ENCODE measurements around the gene SLC22A15.
"Not testable (repeated sequence)": the region's sequence is repeated elsewhere in the genome, so short reads cannot be mapped to it uniquely, and the experiment has no call there.

Gene SLC22A15

GRCh38 chr1:115976062-115976920, at the start of gene SLC22A15:
Gene SLC22A15 (plus strand): TSS chr1:115976513. CDS start chr1:115976628, 115 bp downstream.
- H3K36me3 Mint-ChIP-seq: no peaks in the 10 kb centered on the region
- no peak within 1 kb of the TSS for H3K27ac Mint-ChIP-seq
- H3K27me3 Mint-ChIP-seq: peaks cover 39% of the 10 kb centered on the region
- H3K9me3 Mint-ChIP-seq: no peaks in the 10 kb centered on the region
- H3K4me1 Mint-ChIP-seq: peaks cover 4% of the 10 kb centered on the region
- H3K4me3 Mint-ChIP-seq: peak within 1 kb of the TSS; percentile 89

GRCh38 chr1:115927971-115928370, 48.3 kb upstream of the SLC22A15 start:
- Mint-ChIP-seq H3K4me1 (no peaks in the 10 kb centered on the region), H3K9me3 (no peaks in the 10 kb centered on the region), H3K4me3 (no peak overlapping the region), H3K36me3 (no peaks in the 10 kb centered on the region), H3K27me3 (peaks cover 1% of the 10 kb centered on the region), H3K27ac (no peak overlapping the region)

GRCh38 chr1:115929881-115930280, 46.4 kb upstream of the SLC22A15 start:
- H3K27ac Mint-ChIP-seq: no peak overlapping the region
- no peaks in the 10 kb centered on the region for H3K36me3 Mint-ChIP-seq
- H3K4me3 Mint-ChIP-seq: no peak overlapping the region
- no peaks in the 10 kb centered on the region for H3K9me3 Mint-ChIP-seq
- peaks cover 1% of the 10 kb centered on the region for H3K27me3 Mint-ChIP-seq
- no peaks in the 10 kb centered on the region for H3K4me1 Mint-ChIP-seq

- Mint-ChIP-seq H3K9me3 (no peaks in the 10 kb centered on the region), H3K36me3 (no peaks in the 10 kb centered on the region), H3K4me3 (no peak overlapping the region), H3K4me1 (no peaks in the 10 kb centered on the region), H3K27ac (no peak overlapping the region), H3K27me3 (peaks cover 5% of the 10 kb centered on the region)
These were observed 42.7 kb upstream of the SLC22A15 start for GRCh38 chr1:115933625-115934024.

- Mint-ChIP-seq H3K27me3 (peaks cover 5% of the 10 kb centered on the region), H3K27ac (no peak overlapping the region), H3K4me3 (no peak overlapping the region), H3K36me3 (no peaks in the 10 kb centered on the region), H3K9me3 (no peaks in the 10 kb centered on the region), H3K4me1 (no peaks in the 10 kb centered on the region)
These were observed 36.9 kb upstream of the SLC22A15 start for GRCh38 chr1:115939455-115939854.

GRCh38 chr1:115946116-115946515, 30.2 kb upstream of the SLC22A15 start:
- no peak overlapping the region for H3K4me3 Mint-ChIP-seq
- H3K9me3 Mint-ChIP-seq: no peaks in the 10 kb centered on the region
- H3K4me1 Mint-ChIP-seq: no peaks in the 10 kb centered on the region
- H3K27me3 Mint-ChIP-seq: peaks cover 2% of the 10 kb centered on the region
- H3K27ac Mint-ChIP-seq: no peak overlapping the region
- H3K36me3 Mint-ChIP-seq: no peaks in the 10 kb centered on the region

GRCh38 chr1:115949156-115949555, 27.2 kb upstream of the SLC22A15 start:
- H3K4me3 Mint-ChIP-seq: no peak overlapping the region
- no peak overlapping the region for H3K27ac Mint-ChIP-seq
- no peaks in the 10 kb centered on the region for H3K9me3 Mint-ChIP-seq
- H3K27me3 Mint-ChIP-seq: peaks cover 2% of the 10 kb centered on the region
- H3K4me1 Mint-ChIP-seq: no peaks in the 10 kb centered on the region
- H3K36me3 Mint-ChIP-seq: no peaks in the 10 kb centered on the region

GRCh38 chr1:115951560-115951959, 24.8 kb upstream of the SLC22A15 start:
- H3K4me3 Mint-ChIP-seq: no peak overlapping the region
- H3K4me1 Mint-ChIP-seq: no peaks in the 10 kb centered on the region
- no peaks in the 10 kb centered on the region for H3K36me3 Mint-ChIP-seq
- peaks cover 7% of the 10 kb centered on the region for H3K27me3 Mint-ChIP-seq
- no peaks in the 10 kb centered on the region for H3K9me3 Mint-ChIP-seq
- H3K27ac Mint-ChIP-seq: no peak overlapping the region

- H3K4me3 Mint-ChIP-seq: no peak overlapping the region
- no peak overlapping the region for H3K27ac Mint-ChIP-seq
- H3K36me3 Mint-ChIP-seq: no peaks in the 10 kb centered on the region
- H3K27me3 Mint-ChIP-seq: peaks cover 13% of the 10 kb centered on the region
- no peaks in the 10 kb centered on the region for H3K4me1 Mint-ChIP-seq
- H3K9me3 Mint-ChIP-seq: no peaks in the 10 kb centered on the region
These were observed 23.8 kb upstream of the SLC22A15 start for GRCh38 chr1:115952547-115952946.

- no peaks in the 10 kb centered on the region for H3K36me3 Mint-ChIP-seq
- peaks cover 15% of the 10 kb centered on the region for H3K27me3 Mint-ChIP-seq
- H3K4me1 Mint-ChIP-seq: no peaks in the 10 kb centered on the region
- no peak overlapping the region for H3K4me3 Mint-ChIP-seq
- no peaks in the 10 kb centered on the region for H3K9me3 Mint-ChIP-seq
- no peak overlapping the region for H3K27ac Mint-ChIP-seq
These were observed 23.1 kb upstream of the SLC22A15 start for GRCh38 chr1:115953180-115953579.

- H3K27ac Mint-ChIP-seq: no peak overlapping the region
- H3K9me3 Mint-ChIP-seq: no peaks in the 10 kb centered on the region
These were observed 21.6 kb upstream of the SLC22A15 start for GRCh38 chr1:115954684-115955083.

GRCh38 chr1:115955228-115955627, 21.1 kb upstream of the SLC22A15 start:
- H3K9me3 Mint-ChIP-seq: no peaks in the 10 kb centered on the region
- H3K4me1 Mint-ChIP-seq: no peaks in the 10 kb centered on the region
- peaks cover 12% of the 10 kb centered on the region for H3K27me3 Mint-ChIP-seq
- H3K27ac Mint-ChIP-seq: no peak overlapping the region
- H3K4me3 Mint-ChIP-seq: no peak overlapping the region
- no peaks in the 10 kb centered on the region for H3K36me3 Mint-ChIP-seq

More at GRCh38 chr1:115954684-115955083, 21.6 kb upstream of the SLC22A15 start:
- Mint-ChIP-seq H3K27me3 (peaks cover 12% of the 10 kb centered on the region), H3K4me1 (no peaks in the 10 kb centered on the region), H3K4me3 (no peak overlapping the region), H3K36me3 (no peaks in the 10 kb centered on the region)

GRCh38 chr1:115958866-115959265, 17.4 kb upstream of the SLC22A15 start:
- H3K9me3 Mint-ChIP-seq: no peaks in the 10 kb centered on the region

GRCh38 chr1:115969509-115969908, 6.8 kb upstream of the SLC22A15 start:
- Mint-ChIP-seq H3K27me3 (peaks cover 28% of the 10 kb centered on the region), H3K36me3 (no peaks in the 10 kb centered on the region), H3K9me3 (no peaks in the 10 kb centered on the region), H3K4me3 (no peak overlapping the region), H3K27ac (no peak overlapping the region), H3K4me1 (no peaks in the 10 kb centered on the region)

More at GRCh38 chr1:115958866-115959265, 17.4 kb upstream of the SLC22A15 start:
- H3K27ac Mint-ChIP-seq: no peak overlapping the region
- H3K36me3 Mint-ChIP-seq: no peaks in the 10 kb centered on the region
- no peaks in the 10 kb centered on the region for H3K4me1 Mint-ChIP-seq
- H3K27me3 Mint-ChIP-seq: peaks cover 30% of the 10 kb centered on the region
- H3K4me3 Mint-ChIP-seq: no peak overlapping the region

- H3K27me3 Mint-ChIP-seq: peaks cover 30% of the 10 kb centered on the region
- not testable (repeated sequence) for H3K4me1 Mint-ChIP-seq, H3K9me3 Mint-ChIP-seq, H3K27ac Mint-ChIP-seq, H3K36me3 Mint-ChIP-seq, H3K4me3 Mint-ChIP-seq
These were observed 4.5 kb upstream of the SLC22A15 start for GRCh38 chr1:115971778-115972177.

- Mint-ChIP-seq H3K27ac (no peak overlapping the region), H3K4me3 (no peak overlapping the region), H3K4me1 (peaks cover 4% of the 10 kb centered on the region), H3K27me3 (peaks cover 39% of the 10 kb centered on the region), H3K9me3 (no peaks in the 10 kb centered on the region), H3K36me3 (no peaks in the 10 kb centered on the region)
These were observed 3.2 kb upstream of the SLC22A15 start for GRCh38 chr1:115973154-115973553.

Data from activated naive CD4-positive, alpha-beta T cell treated with anti-CD3 and anti-CD28 coated beads, Interleukin-2, amount 50 U/mL, for 24 hours (primary cell).